Urothelium cell line (cell line): ENCODE measurements around the gene THRB.
A peak's percentile ranks its signal among the peaks of the same experiment; 100 is the strongest.

ENCODE experiments used
- DNase-seq: peaks from one replicate; pipeline ENCODE4 v3.0.0; 2011; ENCODE audit warnings: low spot score, mixed read lengths
- FAIRE-seq: peaks from 2 replicates; lab custom pipeline; 2011; peaks lifted over from hg19 to GRCh38; lab: Jason Lieb, UNC

THRB gene

GRCh38 chr3:24318677-24319287 is 175.9 kb downstream of the THRB start:
- FAIRE-seq (peak; percentile 63), DNase-seq (peak; percentile 72)

- DNase-seq (no peak), FAIRE-seq (no peak)
Observed at GRCh38 chr3:24316887-24317383, 177.7 kb downstream of the THRB start.

- no peak for DNase-seq
- FAIRE-seq: no peak
Observed at GRCh38 chr3:24315971-24316370, 178.7 kb downstream of the THRB start.

GRCh38 chr3:24315356-24315755 is 179.3 kb downstream of the THRB start:
- FAIRE-seq: no peak
- DNase-seq: no peak

GRCh38 chr3:24311881-24312280 is 182.8 kb downstream of the THRB start:
- FAIRE-seq: no peak

GRCh38 chr3:24310887-24311286 is 183.8 kb downstream of the THRB start:
- DNase-seq (no peak), FAIRE-seq (no peak)

More at GRCh38 chr3:24311881-24312280, 182.8 kb downstream of the THRB start:
- DNase-seq: no peak

GRCh38 chr3:24306518-24306917 is 188.1 kb downstream of the THRB start:
- no peak for DNase-seq
- no peak for FAIRE-seq

- FAIRE-seq (no peak), DNase-seq (peak; percentile 50)
Observed at GRCh38 chr3:24305795-24306467, 188.7 kb downstream of the THRB start.

- FAIRE-seq (peak; percentile 72), DNase-seq (no peak)
Observed at GRCh38 chr3:24303057-24303754, 191.4 kb downstream of the THRB start.

- no peak for DNase-seq
- no peak for FAIRE-seq
Observed at GRCh38 chr3:24302396-24302795, 192.3 kb downstream of the THRB start.

- no peak for FAIRE-seq
Observed at GRCh38 chr3:24300949-24301348, 193.7 kb downstream of the THRB start.

GRCh38 chr3:24299806-24300626 is 194.6 kb downstream of the THRB start:
- DNase-seq (peak; percentile 45), FAIRE-seq (no peak)

More at GRCh38 chr3:24300949-24301348, 193.7 kb downstream of the THRB start:
- DNase-seq: no peak

GRCh38 chr3:24299246-24299805 is 195.3 kb downstream of the THRB start:
- DNase-seq (no peak), FAIRE-seq (no peak)

- FAIRE-seq: no peak
- DNase-seq: no peak
Observed at GRCh38 chr3:24296441-24297205, 198.0 kb downstream of the THRB start.

- no peak for FAIRE-seq
- DNase-seq: no peak
Observed at GRCh38 chr3:24294150-24294549, 200.5 kb downstream of the THRB start.

- DNase-seq (no peak), FAIRE-seq (no peak)
Observed at GRCh38 chr3:24291646-24292045, 203.0 kb downstream of the THRB start.

- FAIRE-seq (no peak), DNase-seq (no peak)
Observed at GRCh38 chr3:24290596-24290995, 204.1 kb downstream of the THRB start.

GRCh38 chr3:24288496-24289236 is 206.0 kb downstream of the THRB start:
- FAIRE-seq: no peak

GRCh38 chr3:24287755-24288450 is 206.7 kb downstream of the THRB start:
- no peak for DNase-seq
- FAIRE-seq: no peak

More at GRCh38 chr3:24288496-24289236, 206.0 kb downstream of the THRB start:
- DNase-seq: no peak
